ENCODE measurements around the gene CAMK2A. TPM values are rescaled to one million over a fixed set of nuclear protein-coding genes. Genes with fewer than 3 reads are reported as not detected.

The CAMK2A gene
- total RNA-seq, 2 experiments from 2014 or later = not detected

GRCh38 chr5:150281987-150282386 is 7.6 kb downstream of the CAMK2A start:
- Mint-ChIP-seq H3K27me3 (peaks cover 3% of the 10 kb centered on the region), H3K9me3 (no peaks in the 10 kb centered on the region), H3K36me3 (ENCODE audit: low read depth) (no peaks in the 10 kb centered on the region), H3K4me1 (ENCODE audit: low read depth) (no peaks in the 10 kb centered on the region), H3K27ac (no peak overlapping the region), H3K4me3 (no peak overlapping the region)
- no peak for TF ChIP-seq CTCF (IDR thresholded peaks at IDR 0.05)
- intact Hi-C loops (cut with micrococcal nuclease) = no loop called here
- ATAC-seq = no peak
- ChIA-PET POLR2A (no interaction called here), CTCF (no interaction called here)
- no peak for DNase-seq

- Mint-ChIP-seq H3K36me3 (ENCODE audit: low read depth) (no peaks in the 10 kb centered on the region), H3K9me3 (no peaks in the 10 kb centered on the region), H3K4me1 (ENCODE audit: low read depth) (no peaks in the 10 kb centered on the region), H3K4me3 (no peak overlapping the region), H3K27ac (no peak overlapping the region), H3K27me3 (peaks cover 3% of the 10 kb centered on the region)
- ATAC-seq (no peak), DNase-seq (no peak)
- CTCF ChIA-PET = interaction anchor here (0.9 kb wide), 1 partner anchor 17 kb away, joined by 3 read pairs; no protein-coding TSS in a partner anchor
- POLR2A ChIA-PET = no interaction called here
- TF ChIP-seq CTCF (IDR thresholded peaks at IDR 0.05) = no peak
- intact Hi-C loops (cut with micrococcal nuclease) = no loop called here
Observed at GRCh38 chr5:150279330-150280020, 10.1 kb downstream of the CAMK2A start.

- Mint-ChIP-seq H3K4me3 (no peak overlapping the region), H3K4me1 (ENCODE audit: low read depth) (no peaks in the 10 kb centered on the region), H3K27me3 (peaks cover 3% of the 10 kb centered on the region), H3K9me3 (no peaks in the 10 kb centered on the region), H3K36me3 (ENCODE audit: low read depth) (no peaks in the 10 kb centered on the region), H3K27ac (no peak overlapping the region)
- DNase-seq (no peak), ATAC-seq (no peak)
- intact Hi-C loops (cut with micrococcal nuclease) = no loop called here
- ChIA-PET POLR2A (interaction anchor here (0.6 kb wide), 1 partner anchor 1161 kb away, joined by 3 read pairs; no protein-coding TSS in a partner anchor), CTCF (interaction anchor here (0.9 kb wide), 1 partner anchor 16 kb away, joined by 3 read pairs; no protein-coding TSS in a partner anchor)
- TF ChIP-seq CTCF (IDR thresholded peaks at IDR 0.05) = no peak
Observed at GRCh38 chr5:150278916-150279315, 10.7 kb downstream of the CAMK2A start.

- DNase-seq (no peak), ATAC-seq (no peak)
- intact Hi-C loops (cut with micrococcal nuclease) = no loop called here
- POLR2A ChIA-PET = interaction anchor here (0.6 kb wide), 1 partner anchor 1161 kb away, joined by 3 read pairs; no protein-coding TSS in a partner anchor
- no peaks in the 10 kb centered on the region for H3K36me3 Mint-ChIP-seq (ENCODE audit: low read depth)
- no peak for TF ChIP-seq CTCF (IDR thresholded peaks at IDR 0.05)
- CTCF ChIA-PET = no interaction called here
- no peak overlapping the region for H3K27ac Mint-ChIP-seq
- H3K9me3 Mint-ChIP-seq = no peaks in the 10 kb centered on the region
- H3K27me3 Mint-ChIP-seq = peaks cover 3% of the 10 kb centered on the region
- H3K4me1 Mint-ChIP-seq (ENCODE audit: low read depth) = no peaks in the 10 kb centered on the region
- H3K4me3 Mint-ChIP-seq = no peak overlapping the region
Observed at GRCh38 chr5:150278046-150278730, 11.4 kb downstream of the CAMK2A start.

- no peak for TF ChIP-seq CTCF (IDR thresholded peaks at IDR 0.05)
- H3K27me3 Mint-ChIP-seq = peaks cover 3% of the 10 kb centered on the region
- H3K36me3 Mint-ChIP-seq (ENCODE audit: low read depth) = no peaks in the 10 kb centered on the region
- CTCF ChIA-PET = interaction anchor here (1.4 kb wide), 1 partner anchor 10 kb away, joined by 4 read pairs; no protein-coding TSS in a partner anchor
- ATAC-seq (no peak), DNase-seq (no peak)
- no peaks in the 10 kb centered on the region for H3K4me1 Mint-ChIP-seq (ENCODE audit: low read depth)
- no peak overlapping the region for H3K27ac Mint-ChIP-seq
- H3K9me3 Mint-ChIP-seq = no peaks in the 10 kb centered on the region
- H3K4me3 Mint-ChIP-seq = no peak overlapping the region
- POLR2A ChIA-PET = no interaction called here
- intact Hi-C loops (cut with micrococcal nuclease) = no loop called here
Observed at GRCh38 chr5:150277043-150277442, 12.5 kb downstream of the CAMK2A start.
